ENCODE results near the gene FCHSD2.

Gene FCHSD2

GRCh38 chr11:72817966-72818365, 324.2 kb downstream of the FCHSD2 start:
- Histone ChIP-seq H3K9me2 (ENCODE audit: low read depth, low read length) (no peaks in the 10 kb centered on the region), H3F3A (ENCODE audit: insufficient read depth, low read length) (no peaks in the 10 kb centered on the region), H4K20me1 (ENCODE audit: insufficient read depth, low read length) (no peaks in the 10 kb centered on the region), H3K36me3 (ENCODE audit: insufficient read depth, low read length) (peaks cover 32% of the 10 kb centered on the region; the same call in 1 of the 2 replicates), H3K4me1 (ENCODE audit: insufficient read depth, low read length, severe bottlenecking) (peaks cover 46% of the 10 kb centered on the region), H3K27me3 (ENCODE audit: insufficient read depth, low read length) (no peaks in the 10 kb centered on the region), H2AFZ (ENCODE audit: low read length) (no peak overlapping the region), H3K4me3 (ENCODE audit: low read depth, low read length, poor library complexity, severe bottlenecking) (no peak overlapping the region), H3K9ac (ENCODE audit: low read length) (no peak overlapping the region), H3K79me2 (ENCODE audit: insufficient read depth, low read length) (peaks cover 8% of the 10 kb centered on the region; the same call in 1 of the 2 replicates), H3K9me3 (ENCODE audit: low read length) (no peaks in the 10 kb centered on the region), H3K27ac (ENCODE audit: low read depth, low read length, poor library complexity, severe bottlenecking) (no peak overlapping the region), H3K4me2 (ENCODE audit: low read length) (no peak overlapping the region)
- TF ChIP-seq EZH2 (IDR thresholded peaks at IDR 0.05; ENCODE audit: borderline replicate concordance, low read length) (no peak), CTCF (IDR thresholded peaks at IDR 0.05; ENCODE audit: low read length) (no peak)

- Histone ChIP-seq H3F3A (ENCODE audit: insufficient read depth, low read length) (no peaks in the 10 kb centered on the region), H4K20me1 (ENCODE audit: insufficient read depth, low read length) (no peaks in the 10 kb centered on the region), H3K27me3 (ENCODE audit: insufficient read depth, low read length) (no peaks in the 10 kb centered on the region), H3K9me3 (ENCODE audit: low read length) (no peaks in the 10 kb centered on the region), H3K4me1 (ENCODE audit: insufficient read depth, low read length, severe bottlenecking) (peaks cover 47% of the 10 kb centered on the region), H3K79me2 (ENCODE audit: insufficient read depth, low read length) (peaks cover 17% of the 10 kb centered on the region; the same call in 1 of the 2 replicates), H3K9ac (ENCODE audit: low read length) (peak overlapping the region; percentile 88; the same call in 1 of the 2 replicates), H3K9me2 (ENCODE audit: low read depth, low read length) (no peaks in the 10 kb centered on the region), H3K4me3 (ENCODE audit: low read depth, low read length, poor library complexity, severe bottlenecking) (peak overlapping the region; percentile 80), H2AFZ (ENCODE audit: low read length) (no peak overlapping the region), H3K4me2 (ENCODE audit: low read length) (peak overlapping the region; percentile 96), H3K36me3 (ENCODE audit: insufficient read depth, low read length) (peaks cover 32% of the 10 kb centered on the region; the same call in 1 of the 2 replicates), H3K27ac (ENCODE audit: low read depth, low read length, poor library complexity, severe bottlenecking) (peak overlapping the region; percentile 87)
- TF ChIP-seq EZH2 (IDR thresholded peaks at IDR 0.05; ENCODE audit: borderline replicate concordance, low read length), result no peak
- TF ChIP-seq CTCF (IDR thresholded peaks at IDR 0.05; ENCODE audit: low read length), result no peak
Measured at GRCh38 chr11:72816404-72816990, 325.6 kb downstream of the FCHSD2 start.

GRCh38 chr11:72815110-72815618, 327.0 kb downstream of the FCHSD2 start:
- Histone ChIP-seq H3K4me1 (ENCODE audit: insufficient read depth, low read length, severe bottlenecking) (peaks cover 35% of the 10 kb centered on the region), H4K20me1 (ENCODE audit: insufficient read depth, low read length) (no peaks in the 10 kb centered on the region), H3K4me2 (ENCODE audit: low read length) (peak overlapping the region; percentile 96), H3K27ac (ENCODE audit: low read depth, low read length, poor library complexity, severe bottlenecking) (peak overlapping the region; percentile 87), H3K36me3 (ENCODE audit: insufficient read depth, low read length) (peaks cover 28% of the 10 kb centered on the region; the same call in 1 of the 2 replicates), H3K9me3 (ENCODE audit: low read length) (no peaks in the 10 kb centered on the region), H2AFZ (ENCODE audit: low read length) (no peak overlapping the region), H3K9me2 (ENCODE audit: low read depth, low read length) (no peaks in the 10 kb centered on the region), H3K79me2 (ENCODE audit: insufficient read depth, low read length) (peaks cover 17% of the 10 kb centered on the region; the same call in 1 of the 2 replicates), H3K4me3 (ENCODE audit: low read depth, low read length, poor library complexity, severe bottlenecking) (peak overlapping the region; percentile 80), H3F3A (ENCODE audit: insufficient read depth, low read length) (no peaks in the 10 kb centered on the region), H3K9ac (ENCODE audit: low read length) (peak overlapping the region; percentile 88), H3K27me3 (ENCODE audit: insufficient read depth, low read length) (no peaks in the 10 kb centered on the region)
- TF ChIP-seq CTCF (IDR thresholded peaks at IDR 0.05; ENCODE audit: low read length) (no peak), EZH2 (IDR thresholded peaks at IDR 0.05; ENCODE audit: borderline replicate concordance, low read length) (no peak)

All from OCI-LY1 (cell line).